NCI-H446 treated with DMSO at 0.1 percent for 48 hours (cell line): ENCODE measurements around the gene NFIA.

ENCODE experiments used
- DNase-seq: peaks from one replicate; lab custom pipeline; 2025; lab: John Stamatoyannopoulos, UW

Gene NFIA

DNA sequence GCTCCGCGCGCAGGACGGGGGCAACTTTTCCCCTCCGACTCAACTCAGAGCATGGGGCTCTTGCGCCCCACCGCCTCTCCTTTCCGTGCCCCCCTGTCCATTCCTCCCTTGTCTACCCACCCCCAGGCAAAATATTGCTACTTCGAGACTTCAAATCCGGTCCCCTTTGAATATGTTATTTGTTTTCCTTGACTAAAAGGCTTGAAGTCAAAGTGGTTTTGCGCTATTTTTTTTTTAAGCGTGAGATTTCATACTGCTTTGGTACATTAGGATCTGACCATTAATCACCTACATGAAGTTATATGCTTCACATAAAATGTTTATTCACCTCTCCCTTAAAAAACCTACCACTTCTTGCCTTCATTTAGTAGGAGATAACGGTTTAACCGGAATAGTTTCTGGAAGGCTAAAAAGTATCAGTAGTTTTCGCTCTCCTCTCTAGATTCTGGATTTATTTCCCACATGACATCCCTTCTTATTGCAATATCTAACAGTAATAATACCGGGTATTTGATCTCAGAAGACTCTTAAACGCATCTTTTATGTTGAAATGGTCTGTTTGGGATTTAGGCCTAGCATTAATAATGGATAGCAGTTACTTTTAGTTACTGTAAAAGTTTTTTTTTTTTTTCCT is 1.6 kb downstream of the NFIA start:
- no peak for DNase-seq

DNA sequence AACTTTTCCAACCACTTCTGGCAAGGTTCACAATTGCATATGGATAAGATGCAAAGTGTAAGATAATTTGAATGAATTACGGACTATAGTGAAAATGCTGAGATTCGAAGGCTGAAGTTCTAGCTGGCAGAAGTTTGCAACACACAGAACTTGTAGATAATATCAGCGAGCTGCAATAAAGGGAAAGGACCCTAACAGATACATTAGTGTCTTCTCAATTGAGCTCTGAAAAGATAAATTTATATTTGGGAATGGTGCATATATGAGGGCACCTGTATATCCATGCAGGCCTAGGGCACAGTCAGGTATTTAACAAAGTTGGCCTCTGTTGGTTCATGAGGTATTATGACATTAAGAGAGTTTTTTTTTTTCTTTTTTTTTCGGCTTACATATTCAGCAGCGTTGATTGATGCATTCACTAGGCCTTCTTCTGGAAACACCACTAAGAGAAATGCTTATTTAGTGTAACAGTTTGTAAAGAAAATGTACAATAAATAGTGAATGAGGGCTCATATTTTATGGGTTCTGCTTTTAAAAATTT is 2.2 kb downstream of the NFIA start:
- DNase-seq, result no peak

DNA sequence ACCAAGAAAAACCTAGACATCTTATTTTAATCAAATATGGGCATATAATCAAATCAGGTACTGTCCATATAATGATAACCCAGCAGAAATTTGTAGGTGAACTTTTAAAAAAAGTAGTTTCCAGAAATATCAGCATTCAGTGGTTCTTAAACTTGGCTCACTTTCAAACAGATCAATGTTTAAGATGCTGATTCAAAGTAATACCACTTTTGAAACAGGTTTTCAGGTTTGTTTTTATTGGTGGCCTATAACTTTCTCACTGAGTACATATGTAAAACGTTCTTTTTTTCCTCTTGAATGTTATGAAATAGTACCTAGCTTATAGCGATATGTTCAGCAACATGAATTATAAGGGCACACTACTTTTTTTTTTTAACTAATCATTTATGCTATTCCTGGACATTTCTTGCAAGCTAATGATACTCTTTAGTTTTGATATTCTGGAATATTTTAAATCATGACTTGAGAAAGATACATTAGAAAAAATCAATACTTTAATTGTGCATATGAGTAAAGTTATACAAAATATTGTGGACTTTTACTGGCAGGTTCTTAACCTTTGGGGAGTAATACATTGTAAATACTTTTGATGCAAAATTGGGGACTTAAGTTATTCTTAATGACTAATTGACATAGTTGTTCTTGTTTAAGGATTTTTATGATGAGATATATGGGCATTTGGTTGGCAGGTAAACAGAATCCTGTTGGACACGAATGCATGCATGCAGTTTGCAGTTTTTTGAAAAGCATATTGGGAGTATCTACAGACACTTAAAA is 3.0 kb downstream of the NFIA start:
- no peak for DNase-seq

DNA sequence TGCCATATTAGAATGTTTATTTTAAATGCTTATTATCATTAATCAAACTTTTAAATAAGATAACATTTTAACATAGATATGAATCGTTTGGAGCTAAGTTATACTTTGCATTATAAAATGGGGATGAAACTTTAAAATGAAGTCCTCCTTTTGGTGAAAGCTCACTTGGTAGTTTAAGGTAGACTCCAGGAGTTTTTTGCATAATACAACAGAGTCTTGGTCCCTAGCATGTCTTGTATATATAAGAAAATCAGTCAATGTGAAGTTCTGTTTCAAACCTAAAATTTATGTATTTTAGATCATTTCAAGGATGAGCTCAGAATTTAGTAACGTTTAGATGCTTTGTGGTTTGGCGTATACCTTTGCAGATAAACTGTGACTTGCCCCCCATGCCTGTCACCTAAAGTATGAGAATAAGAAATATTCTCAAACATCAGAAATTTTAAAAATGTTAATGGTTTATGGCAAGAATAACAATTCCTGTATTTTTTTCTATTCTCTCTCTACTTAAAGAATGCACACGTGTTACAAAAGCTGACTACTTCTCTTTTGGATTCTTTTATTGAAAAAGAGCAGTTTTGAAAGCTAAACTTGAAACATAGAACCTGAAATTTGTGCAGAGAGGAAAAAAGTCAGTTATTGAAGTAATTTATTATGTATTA is 3.8 kb downstream of the NFIA start:
- DNase-seq, result no peak

DNA sequence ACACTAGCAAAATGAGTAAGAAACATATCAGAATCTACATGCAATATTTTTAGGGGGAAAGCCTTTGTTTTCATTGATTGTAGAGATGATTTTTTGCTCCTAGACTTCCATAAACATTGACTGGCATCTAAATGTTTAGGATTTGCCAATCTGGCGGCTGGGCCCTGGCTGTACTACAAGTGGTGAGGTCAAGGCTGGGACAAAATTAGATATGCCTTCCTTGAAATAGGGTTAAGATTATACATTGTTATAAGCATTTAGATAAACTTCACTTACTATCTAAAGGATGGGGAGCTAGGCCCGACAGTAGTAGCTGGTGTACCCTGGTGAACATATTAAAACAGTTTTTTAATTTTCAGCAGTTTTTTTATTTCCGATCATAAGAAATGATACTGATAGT is 5.2 kb downstream of the NFIA start:
- no peak for DNase-seq

DNA sequence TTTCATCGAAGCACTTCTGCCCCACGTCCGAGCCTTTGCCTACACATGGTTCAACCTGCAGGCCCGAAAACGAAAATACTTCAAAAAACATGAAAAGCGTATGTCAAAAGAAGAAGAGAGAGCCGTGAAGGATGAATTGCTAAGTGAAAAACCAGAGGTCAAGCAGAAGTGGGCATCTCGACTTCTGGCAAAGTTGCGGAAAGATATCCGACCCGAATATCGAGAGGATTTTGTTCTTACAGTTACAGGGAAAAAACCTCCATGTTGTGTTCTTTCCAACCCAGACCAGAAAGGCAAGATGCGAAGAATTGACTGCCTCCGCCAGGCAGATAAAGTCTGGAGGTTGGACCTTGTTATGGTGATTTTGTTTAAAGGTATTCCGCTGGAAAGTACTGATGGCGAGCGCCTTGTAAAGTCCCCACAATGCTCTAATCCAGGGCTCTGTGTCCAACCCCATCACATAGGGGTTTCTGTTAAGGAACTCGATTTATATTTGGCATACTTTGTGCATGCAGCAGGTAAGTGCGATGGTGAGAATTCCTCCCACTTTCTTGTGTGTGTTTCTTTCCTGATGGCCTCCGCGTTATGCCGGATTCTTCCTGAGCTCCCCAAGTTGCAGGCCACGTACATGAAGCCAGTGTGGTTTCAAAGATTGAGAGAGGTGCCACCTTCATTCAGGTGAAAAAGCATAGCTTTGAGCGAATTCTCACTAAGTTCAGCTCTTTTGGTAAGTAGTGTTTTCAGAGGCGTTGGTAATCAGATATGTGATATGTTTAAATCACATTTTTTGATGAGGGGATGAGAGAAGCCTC is 6.0 kb downstream of the NFIA start:
- no peak for DNase-seq

DNA sequence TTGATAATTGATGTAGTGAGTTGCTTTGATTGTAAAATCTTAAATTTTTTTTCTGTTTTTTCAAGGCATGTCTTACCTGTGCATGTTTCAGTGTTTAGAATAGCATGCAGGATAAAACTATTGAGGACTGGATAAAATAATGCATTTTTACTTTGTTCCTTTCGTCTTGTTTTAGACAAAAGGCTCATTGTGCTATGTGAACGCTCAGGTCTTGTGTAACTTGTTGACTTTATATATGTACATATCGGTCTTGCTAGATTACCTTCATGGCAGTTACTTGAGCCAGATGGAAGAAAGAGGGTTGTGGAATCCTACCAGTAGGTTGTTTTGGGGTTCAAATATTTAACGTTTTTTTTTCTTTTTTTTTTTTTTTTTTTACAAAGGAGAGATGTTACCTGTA is 7.0 kb downstream of the NFIA start:
- DNase-seq, result no peak

DNA sequence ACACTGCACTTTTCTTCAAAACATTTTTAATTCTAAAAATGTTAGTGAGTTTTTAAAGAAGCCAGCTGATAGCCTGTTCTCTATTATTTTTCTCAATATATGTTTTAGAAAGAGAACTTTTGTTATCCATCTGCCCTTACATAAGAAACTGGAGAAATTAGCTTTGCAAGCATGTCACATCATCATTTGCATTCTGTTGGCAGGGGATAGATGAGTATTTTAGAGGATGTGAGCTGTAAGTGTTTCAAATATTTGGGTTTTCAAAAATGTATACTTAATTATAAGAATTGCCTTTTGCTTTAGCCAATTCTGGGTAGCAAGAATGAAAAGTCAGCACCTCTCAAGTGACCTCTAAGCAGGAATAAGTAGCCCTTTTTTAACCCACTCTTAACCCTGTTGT is 7.4 kb downstream of the NFIA start:
- no peak for DNase-seq

DNA sequence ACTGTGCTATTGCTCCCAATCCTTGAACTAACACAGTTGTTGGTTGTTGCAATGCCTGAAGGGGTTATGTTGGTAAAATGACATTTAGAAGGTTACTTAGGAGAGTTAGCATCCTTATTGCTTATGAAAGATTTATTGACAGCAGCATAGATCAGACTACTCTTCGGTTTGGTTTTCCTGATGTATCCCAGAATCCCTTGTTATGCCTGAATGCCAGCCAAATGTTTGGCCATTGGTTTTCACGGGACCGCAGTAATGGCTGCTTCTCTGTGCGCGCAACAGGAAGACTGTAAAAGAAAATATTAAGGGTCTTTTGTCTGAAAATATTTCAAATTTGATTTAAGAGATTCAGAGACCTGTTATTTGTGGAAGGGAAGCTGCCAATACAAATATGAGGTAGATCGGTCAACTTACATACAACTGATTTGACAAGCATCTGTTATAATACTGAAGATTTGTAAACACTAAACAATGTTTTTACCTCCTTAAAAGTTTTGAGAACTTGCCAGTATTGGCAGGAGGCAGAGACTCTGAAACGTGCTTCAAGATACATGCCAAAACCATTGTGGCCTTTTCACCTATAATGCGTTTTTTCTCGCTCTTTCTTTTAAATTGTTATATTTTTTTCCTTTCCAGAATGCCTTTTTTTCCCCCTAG is 8.3 kb downstream of the NFIA start:
- no peak for DNase-seq

DNA sequence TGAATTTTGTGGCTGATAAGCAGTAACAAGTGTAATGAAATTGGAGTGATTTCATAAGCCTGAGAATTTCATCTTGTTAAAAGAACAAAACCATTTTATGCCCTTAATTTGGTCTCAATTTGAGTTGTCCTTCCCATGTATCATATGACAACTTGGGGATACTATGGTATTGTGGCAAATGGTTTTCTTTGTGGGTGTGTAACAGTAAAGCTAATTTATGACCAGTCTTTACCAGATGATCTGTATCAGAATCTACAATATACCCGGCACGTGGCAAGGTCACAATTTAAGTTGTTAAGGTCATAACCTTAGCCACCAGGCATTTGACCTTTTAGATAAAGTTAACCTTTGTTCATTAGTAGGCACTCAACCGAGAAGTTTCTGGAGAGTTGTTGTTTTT is 9.1 kb downstream of the NFIA start:
- no peak for DNase-seq

DNA sequence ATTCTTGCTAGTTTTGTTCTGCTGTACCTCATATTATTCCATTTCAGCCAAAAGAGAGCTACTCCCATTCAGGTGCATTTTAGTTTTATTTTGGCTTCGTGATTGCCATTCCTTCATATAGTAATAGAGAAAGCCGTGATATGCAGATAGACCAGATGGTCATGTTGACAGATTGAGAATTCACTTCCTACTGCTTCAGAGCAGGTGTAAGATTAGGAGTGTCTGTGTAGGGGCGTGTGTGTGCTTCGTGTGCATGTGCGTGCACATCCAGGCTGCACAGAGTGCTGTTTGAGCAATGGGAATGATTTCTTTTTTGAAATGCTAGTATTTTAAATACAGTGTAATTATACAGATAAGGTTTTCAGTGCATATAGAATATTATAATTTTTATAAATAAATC is 10.3 kb downstream of the NFIA start:
- no peak for DNase-seq

DNA sequence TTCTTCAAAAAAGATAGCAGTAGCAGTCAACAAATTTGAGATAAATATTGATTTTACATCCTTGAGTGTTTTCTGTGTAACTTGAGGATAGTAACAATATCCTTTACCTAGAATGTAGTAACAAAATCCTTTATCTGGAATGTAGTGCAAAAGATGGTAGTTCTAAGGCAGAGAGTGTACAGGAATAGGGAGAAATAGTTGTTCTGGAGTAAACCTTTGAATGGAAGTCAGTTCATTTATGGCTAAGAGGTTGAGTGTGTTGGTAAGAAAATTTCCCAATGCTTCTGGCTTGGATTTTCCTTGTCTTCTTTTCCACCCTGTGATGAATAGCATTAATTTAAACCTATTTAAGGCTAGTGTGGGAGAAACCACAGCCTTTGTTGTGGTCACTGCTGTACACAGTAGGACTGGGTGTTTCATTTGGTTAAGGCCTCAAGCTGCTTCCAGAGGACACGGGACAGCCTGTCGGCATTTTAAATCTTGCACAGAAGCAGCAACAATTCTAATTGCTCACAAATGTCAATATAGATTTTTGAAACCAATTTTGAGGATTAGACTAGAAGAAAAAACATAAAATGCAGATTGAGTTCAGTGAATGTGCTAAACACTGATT is 11.3 kb downstream of the NFIA start:
- no peak for DNase-seq

DNA sequence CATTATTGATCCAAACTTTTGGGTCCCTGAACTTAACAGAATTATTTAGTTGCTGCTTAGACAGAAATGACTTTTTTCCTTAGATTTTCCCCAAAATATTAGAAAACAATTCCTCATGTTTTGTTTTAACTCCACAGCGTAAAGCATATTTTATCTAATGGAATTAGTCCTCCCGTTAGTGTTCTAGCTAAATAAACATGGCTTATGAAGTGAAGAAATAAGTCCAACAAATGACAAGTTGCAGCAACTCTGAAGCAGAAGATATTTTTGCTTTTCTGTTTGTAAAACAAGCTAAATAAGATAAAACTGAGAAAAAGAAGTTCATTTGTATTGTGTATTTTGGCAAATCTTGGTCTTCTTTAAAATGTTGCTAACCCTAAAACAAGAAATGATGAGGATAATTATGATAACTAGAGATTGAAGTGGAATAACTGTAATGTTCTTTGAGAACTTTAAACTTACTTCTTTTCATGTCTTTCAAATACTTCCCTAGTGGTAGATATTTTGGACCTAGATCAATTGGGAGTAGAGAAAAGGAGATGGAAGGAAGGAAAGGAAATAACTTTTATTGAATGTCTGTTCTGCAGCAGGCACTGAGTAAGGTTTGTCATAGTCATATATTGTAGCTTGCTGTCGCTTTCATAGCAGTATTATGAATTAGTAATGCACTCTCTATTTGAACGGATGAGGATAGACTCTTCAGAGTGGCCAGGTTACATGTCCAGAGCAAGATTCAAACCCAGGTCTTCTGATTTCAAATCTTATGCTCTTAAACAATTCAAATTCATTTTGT is 12.5 kb downstream of the NFIA start:
- no peak for DNase-seq

DNA sequence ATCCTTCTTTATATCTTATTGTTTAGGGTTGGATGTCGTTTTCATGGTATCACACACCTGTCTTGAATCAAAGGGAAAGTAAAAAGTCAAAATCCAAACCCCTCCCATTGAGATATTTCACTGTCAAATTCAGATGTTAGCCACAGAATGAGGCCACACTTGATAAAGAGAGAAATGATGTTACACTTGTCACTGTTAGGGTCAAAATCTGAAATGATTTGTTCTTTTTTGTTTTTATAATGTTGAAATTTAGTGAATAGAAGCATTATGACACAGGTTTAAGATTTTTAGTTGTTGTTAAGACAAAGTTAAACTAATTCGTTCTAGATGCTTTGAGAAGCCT is 13.1 kb downstream of the NFIA start:
- no peak for DNase-seq

DNA sequence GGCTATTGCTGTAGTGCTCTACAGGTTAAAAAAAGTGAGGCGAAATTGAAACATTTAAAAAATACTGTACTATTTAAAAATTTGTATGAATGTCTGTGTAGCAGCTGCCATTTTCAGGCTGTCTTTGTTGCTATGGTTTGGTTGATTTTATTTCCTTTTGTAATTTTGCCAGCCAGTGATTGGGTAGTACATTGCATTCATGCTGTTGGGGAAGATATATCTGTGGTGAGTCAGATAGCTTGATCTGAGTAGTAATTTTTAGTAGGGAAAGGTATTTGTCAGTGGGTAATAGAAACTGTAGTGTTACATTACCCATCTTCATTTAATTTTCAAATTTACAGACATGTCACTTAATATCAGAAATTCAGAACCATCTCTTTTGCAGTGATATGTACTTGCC is 15.0 kb downstream of the NFIA start:
- no peak for DNase-seq

DNA sequence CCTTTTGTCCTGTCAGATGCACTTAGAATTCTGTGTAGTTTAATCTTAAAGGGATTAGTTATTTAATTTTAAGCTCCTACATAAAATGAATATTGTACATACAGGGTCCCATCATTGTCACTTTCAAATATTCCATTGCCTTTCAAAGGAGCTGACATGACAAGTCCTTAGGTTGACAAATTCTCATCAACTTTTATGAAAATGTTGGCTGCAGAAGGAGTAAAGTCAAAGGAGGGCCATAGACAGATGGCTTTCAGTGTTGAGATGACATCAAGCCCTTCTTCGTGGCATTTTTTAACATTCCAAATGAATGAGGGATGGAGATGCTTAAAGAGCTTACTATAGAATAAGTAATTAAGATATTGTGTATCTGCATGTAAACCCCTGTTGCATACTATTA is 15.4 kb downstream of the NFIA start:
- no peak for DNase-seq

DNA sequence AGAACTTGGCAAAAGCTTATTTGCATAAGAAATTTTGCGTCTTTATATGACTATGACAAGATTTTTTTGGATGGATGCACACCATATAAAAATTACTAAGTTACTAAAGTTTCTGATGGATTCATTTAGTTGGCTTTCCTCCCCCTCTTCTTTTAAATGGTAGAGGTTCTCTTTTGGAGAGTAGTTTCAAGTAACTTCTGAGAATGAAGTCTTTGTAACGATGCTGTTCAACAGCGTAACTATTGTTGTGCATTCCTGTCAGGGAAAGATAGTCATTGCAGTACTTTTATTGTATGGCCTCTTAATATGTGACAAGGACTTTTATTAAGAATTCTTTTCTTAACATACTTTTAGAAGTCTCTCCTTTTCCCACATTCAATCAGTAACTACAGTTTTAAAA is 16.0 kb downstream of the NFIA start:
- DNase-seq, result no peak

DNA sequence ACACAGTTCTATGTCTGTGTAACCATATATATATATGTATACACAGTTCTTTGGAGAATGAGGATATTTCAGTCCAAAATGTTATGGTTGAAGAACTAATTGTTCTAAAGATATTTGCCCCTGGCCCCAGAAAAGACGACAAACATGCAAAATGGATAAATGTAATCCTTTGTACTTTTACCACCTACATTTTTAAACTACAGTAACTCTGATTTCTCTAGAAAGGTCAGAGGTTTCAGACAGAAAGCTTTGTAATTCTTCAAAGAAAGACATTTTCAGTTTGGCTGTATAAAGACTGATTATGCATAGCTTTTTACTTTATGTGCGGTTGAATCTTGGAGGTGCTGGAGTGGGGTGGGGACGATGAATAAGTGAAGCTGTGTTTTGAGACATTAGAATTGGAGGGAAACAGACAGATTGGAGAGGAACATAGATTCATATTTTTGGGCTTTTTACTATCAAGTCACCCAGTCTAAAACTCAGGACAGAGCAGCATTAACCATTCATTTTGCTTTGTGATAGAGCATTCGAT is 16.6 kb downstream of the NFIA start:
- no peak for DNase-seq

DNA sequence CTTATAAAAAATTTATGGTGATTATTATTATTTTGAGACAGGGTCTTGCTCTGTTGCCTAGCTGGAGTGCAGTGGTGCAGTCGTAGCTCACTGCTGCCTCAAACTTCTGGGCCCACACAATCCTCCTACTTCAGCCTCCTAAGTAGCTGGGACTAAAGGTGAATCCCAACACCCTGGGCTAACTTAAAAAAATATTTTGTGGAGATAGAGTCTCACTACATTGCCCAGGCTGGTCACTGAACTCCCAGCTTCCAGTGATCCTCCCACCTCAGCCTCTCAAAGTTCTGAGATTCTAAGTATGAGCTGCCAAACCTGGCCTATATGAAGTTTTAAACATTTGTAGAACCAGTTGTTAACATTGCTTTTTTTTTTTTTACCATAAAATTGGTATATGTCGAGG is 18.2 kb downstream of the NFIA start:
- no peak for DNase-seq

DNA sequence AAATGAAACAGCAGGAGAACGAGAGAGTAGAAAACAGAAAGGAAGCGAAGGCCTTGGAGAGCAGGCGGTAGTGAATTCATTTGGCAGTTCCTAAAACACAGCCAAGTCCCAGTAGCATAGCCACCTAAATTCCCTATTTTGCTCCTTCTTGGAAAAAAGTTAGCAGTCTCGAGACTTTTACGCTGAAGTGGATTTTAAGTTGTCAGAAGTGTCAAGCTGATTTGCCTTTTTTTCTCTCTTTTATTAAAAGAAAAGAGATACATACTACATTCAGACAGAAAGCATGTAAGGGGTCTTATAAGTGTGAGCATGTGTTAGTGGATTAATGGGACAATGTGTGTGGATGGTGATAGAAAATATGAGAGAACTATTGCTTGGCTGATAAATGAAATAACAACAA is 19.2 kb downstream of the NFIA start:
- DNase-seq, result no peak
